Measurements from ENCODE around the gene AQP2. TPM values are rescaled to one million over a fixed set of nuclear protein-coding genes. Genes with fewer than 3 reads are reported as not detected.

AQP2 gene
- total RNA-seq, 2 experiments from 2014 or later = not detected

GRCh38 chr12:49990273-49990672 lies 39.7 kb downstream of the AQP2 start:
- Mint-ChIP-seq H3K36me3 (ENCODE audit: low read depth) (peaks cover 48% of the 10 kb centered on the region), H3K9me3 (no peaks in the 10 kb centered on the region)

GRCh38 chr12:49998453-49998852 lies 47.9 kb downstream of the AQP2 start:
- intact Hi-C loops (cut with micrococcal nuclease) = no loop called here
- H3K4me3 Mint-ChIP-seq = no peak overlapping the region
- H3K27ac Mint-ChIP-seq = no peak overlapping the region
- no peaks in the 10 kb centered on the region for H3K4me1 Mint-ChIP-seq (ENCODE audit: low read depth)
- ChIA-PET POLR2A (interaction anchor here (1.1 kb wide), 1 partner anchor 9 kb away, joined by 4 read pairs; no protein-coding TSS in a partner anchor), CTCF (interaction anchor here (0.9 to 1.2 kb wide), 2 partner anchors 31 to 39 kb away, joined by 3 read pairs; no protein-coding TSS in a partner anchor)
- ATAC-seq (no peak), DNase-seq (no peak)
- no peaks in the 10 kb centered on the region for H3K9me3 Mint-ChIP-seq
- TF ChIP-seq CTCF (IDR thresholded peaks at IDR 0.05) = no peak
- H3K27me3 Mint-ChIP-seq = no peaks in the 10 kb centered on the region
- peaks cover 45% of the 10 kb centered on the region for H3K36me3 Mint-ChIP-seq (ENCODE audit: low read depth)

More at GRCh38 chr12:49990273-49990672, 39.7 kb downstream of the AQP2 start:
- DNase-seq = no peak
- POLR2A ChIA-PET = interaction anchor here (1.0 kb wide), 1 partner anchor 27 kb away, joined by 3 read pairs; no protein-coding TSS in a partner anchor
- H3K4me1 Mint-ChIP-seq (ENCODE audit: low read depth) = peaks cover 4% of the 10 kb centered on the region
- H3K27me3 Mint-ChIP-seq = no peaks in the 10 kb centered on the region
- CTCF ChIA-PET = interaction anchor here (1.7 to 7.3 kb wide), 4 partner anchors 22 to 85 kb away, joined by 4 to 53 read pairs (median 5); no protein-coding TSS in a partner anchor
- no peak for ATAC-seq
- intact Hi-C loops (cut with micrococcal nuclease) = no loop called here
- no peak overlapping the region for H3K27ac Mint-ChIP-seq
- H3K4me3 Mint-ChIP-seq = no peak overlapping the region
- no peak for TF ChIP-seq CTCF (IDR thresholded peaks at IDR 0.05)

GRCh38 chr12:50003595-50003994 lies 53.1 kb downstream of the AQP2 start:
- H3K27me3 Mint-ChIP-seq = no peaks in the 10 kb centered on the region
- POLR2A ChIA-PET = interaction anchor here (1.2 to 1.5 kb wide), 3 partner anchors 10 to 399 kb away, joined by 4 read pairs; no protein-coding TSS in a partner anchor
- no peaks in the 10 kb centered on the region for H3K9me3 Mint-ChIP-seq
- H3K36me3 Mint-ChIP-seq (ENCODE audit: low read depth) = peaks cover 39% of the 10 kb centered on the region
- H3K4me1 Mint-ChIP-seq (ENCODE audit: low read depth) = peaks cover 4% of the 10 kb centered on the region
- CTCF ChIA-PET = interaction anchor here (0.9 to 4.4 kb wide), 5 partner anchors 26 to 71 kb away, joined by 3 to 20 read pairs (median 7); no protein-coding TSS in a partner anchor
- intact Hi-C loops (cut with micrococcal nuclease) = no loop called here
- ATAC-seq = no peak
- H3K4me3 Mint-ChIP-seq = no peak overlapping the region
- no peak overlapping the region for H3K27ac Mint-ChIP-seq
- TF ChIP-seq CTCF (IDR thresholded peaks at IDR 0.05) = no peak
- DNase-seq = no peak

GRCh38 chr12:50004696-50005095 lies 54.2 kb downstream of the AQP2 start:
- Mint-ChIP-seq H3K36me3 (ENCODE audit: low read depth) (peaks cover 37% of the 10 kb centered on the region), H3K4me1 (ENCODE audit: low read depth) (peaks cover 4% of the 10 kb centered on the region), H3K9me3 (no peaks in the 10 kb centered on the region), H3K4me3 (no peak overlapping the region), H3K27me3 (no peaks in the 10 kb centered on the region), H3K27ac (no peak overlapping the region)
- no peak for DNase-seq
- ChIA-PET CTCF (interaction anchor here (0.7 to 4.4 kb wide), 4 partner anchors 9 to 51 kb away, joined by 3 to 20 read pairs (median 9); no protein-coding TSS in a partner anchor), POLR2A (interaction anchor here (1.2 to 1.5 kb wide), 3 partner anchors 9 to 398 kb away, joined by 4 read pairs; no protein-coding TSS in a partner anchor)
- ATAC-seq = no peak
- intact Hi-C loops (cut with micrococcal nuclease) = no loop called here
- no peak for TF ChIP-seq CTCF (IDR thresholded peaks at IDR 0.05)

- TF ChIP-seq CTCF (IDR thresholded peaks at IDR 0.05) = no peak
- peaks cover 37% of the 10 kb centered on the region for H3K36me3 Mint-ChIP-seq (ENCODE audit: low read depth)
- ATAC-seq (no peak), DNase-seq (no peak)
- POLR2A ChIA-PET = interaction anchor here (0.6 to 1.5 kb wide), 2 partner anchors 398 to 1390 kb away, joined by 3 to 4 read pairs; no protein-coding TSS in a partner anchor
- CTCF ChIA-PET = interaction anchor here (0.7 to 4.4 kb wide), 3 partner anchors 9 to 38 kb away, joined by 3 to 20 read pairs (median 13); no protein-coding TSS in a partner anchor
- H3K27ac Mint-ChIP-seq = no peak overlapping the region
- H3K4me3 Mint-ChIP-seq = no peak overlapping the region
- intact Hi-C loops (cut with micrococcal nuclease) = no loop called here
- no peaks in the 10 kb centered on the region for H3K27me3 Mint-ChIP-seq
- no peaks in the 10 kb centered on the region for H3K9me3 Mint-ChIP-seq
- H3K4me1 Mint-ChIP-seq (ENCODE audit: low read depth) = peaks cover 4% of the 10 kb centered on the region
These were observed 54.6 kb downstream of the AQP2 start for GRCh38 chr12:50005175-50005574.
